ENCODE measurements around the gene KRTAP12-1.

DNA sequence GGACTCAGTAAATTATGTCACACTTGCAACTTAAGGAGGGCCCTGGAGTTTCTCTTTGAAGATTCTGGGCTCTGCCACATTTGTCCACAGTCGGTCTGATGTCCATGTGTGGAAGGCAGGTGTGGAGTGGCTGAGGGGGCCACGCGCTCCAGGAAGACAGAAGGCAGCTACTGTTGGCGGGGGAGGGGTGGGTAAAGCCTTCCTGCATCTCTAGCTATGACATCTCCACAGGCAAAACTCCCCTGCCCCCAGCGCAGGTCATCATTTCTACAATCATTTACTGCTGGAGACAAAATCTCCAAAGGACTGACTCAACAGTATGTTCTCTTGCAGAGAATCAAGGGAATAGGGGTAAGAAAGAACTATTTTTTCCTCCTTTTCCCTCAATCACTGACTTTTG is 40.8 kb upstream of the KRTAP12-1 start:
- TF ChIP-seq, protein P1, sequence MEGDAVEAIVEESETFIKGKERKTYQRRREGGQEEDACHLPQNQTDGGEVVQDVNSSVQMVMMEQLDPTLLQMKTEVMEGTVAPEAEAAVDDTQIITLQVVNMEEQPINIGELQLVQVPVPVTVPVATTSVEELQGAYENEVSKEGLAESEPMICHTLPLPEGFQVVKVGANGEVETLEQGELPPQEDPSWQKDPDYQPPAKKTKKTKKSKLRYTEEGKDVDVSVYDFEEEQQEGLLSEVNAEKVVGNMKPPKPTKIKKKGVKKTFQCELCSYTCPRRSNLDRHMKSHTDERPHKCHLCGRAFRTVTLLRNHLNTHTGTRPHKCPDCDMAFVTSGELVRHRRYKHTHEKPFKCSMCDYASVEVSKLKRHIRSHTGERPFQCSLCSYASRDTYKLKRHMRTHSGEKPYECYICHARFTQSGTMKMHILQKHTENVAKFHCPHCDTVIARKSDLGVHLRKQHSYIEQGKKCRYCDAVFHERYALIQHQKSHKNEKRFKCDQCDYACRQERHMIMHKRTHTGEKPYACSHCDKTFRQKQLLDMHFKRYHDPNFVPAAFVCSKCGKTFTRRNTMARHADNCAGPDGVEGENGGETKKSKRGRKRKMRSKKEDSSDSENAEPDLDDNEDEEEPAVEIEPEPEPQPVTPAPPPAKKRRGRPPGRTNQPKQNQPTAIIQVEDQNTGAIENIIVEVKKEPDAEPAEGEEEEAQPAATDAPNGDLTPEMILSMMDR (IDR thresholded peaks at IDR 0.05; ENCODE audit: poor library complexity): no peak
- no peak for TF ChIP-seq EZH2 (IDR thresholded peaks at IDR 0.05; ENCODE audit: borderline replicate concordance)
